ENCODE data around the gene SEM1.
"Not testable (repeated sequence)": the region's sequence is repeated elsewhere in the genome, so short reads cannot be mapped to it uniquely, and the experiment has no call there.

The SEM1 gene

GRCh38 chr7:96665689-96666088 is 44.0 kb downstream of the SEM1 start:
- FAIRE-seq (no peak), DNase-seq (ENCODE audit: insufficient read length, low spot score) (no peak)

DNA sequence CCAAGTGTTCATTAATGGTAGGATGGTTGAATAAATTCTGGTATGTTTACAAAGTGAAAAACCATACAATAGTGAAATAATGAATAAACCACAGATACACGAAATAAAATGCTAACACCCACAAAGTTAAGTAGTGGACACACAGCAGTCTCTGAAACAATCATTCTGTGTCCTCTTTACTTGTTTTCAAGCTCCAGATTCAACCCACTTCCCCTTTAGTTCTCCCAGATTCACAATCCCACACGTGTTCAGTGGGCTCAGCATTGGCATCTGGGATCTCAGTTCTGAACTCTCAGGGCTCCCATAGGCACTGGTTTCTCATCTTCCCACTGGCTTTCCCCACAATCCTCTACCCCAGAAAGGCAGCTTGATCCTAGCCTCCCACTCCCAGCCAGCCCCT is 44.9 kb downstream of the SEM1 start:
- no peak for DNase-seq (ENCODE audit: insufficient read length, low spot score)
- FAIRE-seq = no peak

GRCh38 chr7:96663871-96664445 is 45.7 kb downstream of the SEM1 start:
- DNase-seq (ENCODE audit: insufficient read length, low spot score) = no peak
- FAIRE-seq = no peak

GRCh38 chr7:96663457-96663856 is 46.2 kb downstream of the SEM1 start:
- no peak for DNase-seq (ENCODE audit: insufficient read length, low spot score)
- FAIRE-seq = no peak

DNA sequence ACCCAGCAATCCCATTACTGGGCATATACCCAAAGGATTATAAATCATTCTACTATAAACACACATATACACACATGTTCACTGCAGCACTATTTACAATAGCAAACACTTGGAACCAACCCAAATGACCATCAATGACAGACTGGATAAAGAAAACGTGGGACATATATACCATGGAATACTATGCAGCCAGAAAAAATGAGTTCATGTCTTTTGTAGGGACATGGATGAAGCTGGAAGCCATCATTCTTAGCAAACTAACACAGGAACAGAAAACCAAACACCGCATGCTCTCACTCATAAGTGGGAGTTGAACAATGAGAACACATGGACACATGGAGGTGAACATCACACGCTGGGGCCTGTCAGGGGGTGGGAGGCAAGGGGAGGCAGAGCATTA is 47.5 kb downstream of the SEM1 start:
- DNase-seq (ENCODE audit: insufficient read length, low spot score); FAIRE-seq: not testable (repeated sequence)

GRCh38 chr7:96658022-96658412 is 51.6 kb downstream of the SEM1 start:
- no peak for DNase-seq (ENCODE audit: insufficient read length, low spot score)
- no peak for FAIRE-seq

- FAIRE-seq (no peak), DNase-seq (ENCODE audit: insufficient read length, low spot score) (no peak)
Measured at GRCh38 chr7:96657347-96658021, 52.2 kb downstream of the SEM1 start.

DNA sequence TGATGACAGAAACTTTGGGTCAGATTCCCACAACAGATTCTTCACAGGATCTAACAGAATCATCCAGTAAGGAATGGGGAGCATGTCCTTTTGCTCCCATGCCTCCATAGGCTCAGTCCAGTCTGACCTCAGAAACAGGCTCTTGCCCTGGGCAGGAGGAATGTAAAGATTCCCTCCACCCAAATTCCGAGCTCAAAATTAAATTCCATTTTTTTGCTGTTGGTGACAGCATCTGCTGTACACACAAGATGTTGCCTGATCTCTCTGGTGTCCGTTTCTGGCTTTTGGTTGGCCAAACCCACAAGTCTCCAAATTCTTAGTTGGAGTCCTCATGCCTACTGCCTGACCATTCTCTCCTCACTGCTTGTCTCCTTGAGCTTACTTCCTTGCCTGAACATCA is 53.7 kb downstream of the SEM1 start:
- FAIRE-seq (no peak), DNase-seq (ENCODE audit: insufficient read length, low spot score) (no peak)

- DNase-seq (ENCODE audit: insufficient read length, low spot score) = no peak
- no peak for FAIRE-seq
Measured at GRCh38 chr7:96654630-96655188, 54.9 kb downstream of the SEM1 start.

DNA sequence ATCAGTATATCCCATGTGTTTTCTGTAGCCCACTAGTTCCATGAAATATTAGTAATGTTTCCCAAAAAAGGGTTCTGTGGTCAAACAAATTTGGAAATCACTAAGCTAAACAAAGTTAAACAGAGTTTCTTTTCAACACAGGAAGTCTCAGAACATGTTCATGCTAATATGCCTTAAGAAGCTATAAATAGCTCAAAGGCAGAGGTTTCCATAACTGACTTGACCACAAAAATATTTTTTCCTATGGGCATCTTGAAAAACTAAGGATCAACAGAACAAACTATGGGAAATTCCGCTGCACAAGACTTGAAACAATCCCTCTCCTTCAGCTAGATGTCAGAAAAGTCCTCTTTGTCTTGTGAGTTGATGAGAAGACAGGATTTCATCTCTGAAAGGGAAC is 59.7 kb downstream of the SEM1 start:
- DNase-seq (ENCODE audit: insufficient read length, low spot score) = no peak
- no peak for FAIRE-seq

GRCh38 chr7:96648784-96649183 is 60.9 kb downstream of the SEM1 start:
- DNase-seq (ENCODE audit: insufficient read length, low spot score) (no peak), FAIRE-seq (no peak)

- no peak for FAIRE-seq
Measured at GRCh38 chr7:96647733-96648132, 61.9 kb downstream of the SEM1 start.

DNA sequence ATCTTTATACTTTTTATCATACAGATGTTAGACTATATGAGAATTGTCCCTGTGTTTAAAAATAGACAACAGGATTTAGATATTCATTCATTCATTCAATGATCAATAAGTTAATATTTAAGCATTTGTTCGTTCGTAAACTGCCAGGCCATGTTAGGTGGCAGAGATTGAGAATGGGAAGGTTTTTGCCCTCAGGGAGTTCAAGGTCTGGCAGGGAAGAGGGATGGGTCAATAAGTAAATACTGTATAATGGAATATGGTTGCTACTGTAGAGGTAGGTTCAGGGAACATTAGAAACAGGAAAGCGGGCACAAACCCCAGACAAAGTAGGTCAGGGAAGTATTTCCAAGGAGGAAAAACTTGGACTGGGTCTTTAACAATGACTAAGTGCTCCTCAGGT is 64.6 kb downstream of the SEM1 start:
- DNase-seq (ENCODE audit: insufficient read length, low spot score) = no peak
- no peak for FAIRE-seq

More at GRCh38 chr7:96647733-96648132, 61.9 kb downstream of the SEM1 start:
- DNase-seq (ENCODE audit: insufficient read length, low spot score) = no peak

DNA sequence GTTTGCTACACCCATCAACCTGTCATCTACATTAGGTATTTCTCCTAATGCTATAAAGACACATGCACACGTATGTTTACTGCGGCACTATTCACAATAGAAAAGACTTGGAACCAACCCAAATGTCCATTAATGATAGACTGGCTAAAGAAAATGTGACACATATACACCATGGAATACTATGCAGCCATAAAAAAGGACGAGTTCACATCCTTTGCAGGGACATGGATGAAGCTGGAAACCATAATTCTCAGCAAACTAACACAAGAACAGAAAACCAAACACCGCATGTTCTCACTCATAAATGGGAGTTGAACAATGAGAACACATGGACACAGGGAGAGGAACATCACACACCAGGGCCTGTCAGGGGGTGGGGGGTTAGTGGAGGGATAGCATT is 66.2 kb downstream of the SEM1 start:
- not testable (repeated sequence) for FAIRE-seq; DNase-seq (ENCODE audit: insufficient read length, low spot score)

- DNase-seq (ENCODE audit: insufficient read length, low spot score) (no peak), FAIRE-seq (no peak)
Measured at GRCh38 chr7:96640054-96640453, 69.6 kb downstream of the SEM1 start.

All from HTR-8/SVneo (cell line).